Keratinocyte (primary cell): ENCODE data around the gene TUBE1.

ENCODE experiments used
- CTCF ChIP-seq, 3 experiments: IDR thresholded peaks in 1 of 3; conservative IDR thresholded peaks in 1 of 3; optimal IDR thresholded peaks in 1 of 3; 2 replicates in 2 of 3; 3 replicates in 1 of 3; pipeline versions ENCODE3 to v1.5.1; 2011; ENCODE audit warnings: low read length in 3 of 3, mild to moderate bottlenecking in 3 of 3, moderate library complexity in 2 of 3, control low read depth in 1 of 3, inconsistent platforms in 1 of 3; ENCODE audit not compliant: insufficient read depth in 2 of 3; ENCODE audit errors: extremely low read depth in 1 of 3
- EZH2 ChIP-seq: IDR thresholded peaks from one replicate; pipeline ENCODE4 v1.6.1; 2012; ENCODE audit warnings: inconsistent platforms, mild to moderate bottlenecking, low read length, moderate library complexity

GRCh38 chr6:112109262-112109661 lies 22.0 kb upstream of the TUBE1 start:
- TF ChIP-seq CTCF (optimal IDR thresholded peaks at IDR 0.05 in 1 of 3, IDR thresholded peaks at IDR 0.05 in 1 of 3, conservative IDR thresholded peaks at IDR 0.05 in 1 of 3; ENCODE audit: extremely low read depth in 1 of 3, insufficient read depth in 2 of 3, low read length in 3 of 3) (no peak), EZH2 (no peak)
